ENCODE results near the gene MC2R. TPM values are rescaled to one million over a fixed set of nuclear protein-coding genes. Genes with fewer than 3 reads are reported as not detected.

MC2R gene
- total RNA-seq, 4 donors from 2014 or later: not detected

GRCh38 chr18:13917401-13917800 is 2.1 kb upstream of the MC2R start:
- no peak for DNase-seq
- no peak overlapping the region for H3K4me3 ChIP-seq
- no peaks in the 10 kb centered on the region for H3K4me1 ChIP-seq
- H3K9me3 ChIP-seq: no peaks in the 10 kb centered on the region
- intact Hi-C loops (cut with DNase I; ENCODE audit: low total_unique reads): no loop called here
- H3K27me3 ChIP-seq: no peaks in the 10 kb centered on the region
- no peaks in the 10 kb centered on the region for H3K36me3 ChIP-seq
- TF ChIP-seq POLR2A (IDR thresholded peaks at IDR 0.05) (no peak), CTCF (IDR thresholded peaks at IDR 0.05) (no peak)
- H3K27ac ChIP-seq: no peak overlapping the region

DNA sequence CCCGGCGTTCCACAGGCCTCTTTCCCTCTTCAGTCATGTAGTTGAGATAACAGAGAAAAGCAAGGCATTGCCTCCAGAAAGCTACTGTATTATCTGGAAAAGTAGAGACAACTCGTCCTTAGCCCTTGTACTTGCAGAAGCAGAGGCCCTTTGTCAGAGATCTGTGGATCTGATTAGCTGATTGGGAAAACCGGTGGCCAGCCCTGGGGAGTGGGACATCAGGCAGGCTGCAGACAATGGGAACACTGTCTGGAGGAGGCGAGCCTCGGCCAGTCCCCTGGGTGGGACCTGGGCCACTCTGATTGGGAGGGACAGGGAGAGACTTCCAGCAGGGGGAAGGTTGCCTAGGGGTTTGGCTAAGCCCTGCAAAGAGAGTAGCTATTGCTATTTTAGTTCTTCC is 1.2 kb upstream of the MC2R start:
- Histone ChIP-seq H3K4me1 (no peaks in the 10 kb centered on the region), H3K36me3 (no peaks in the 10 kb centered on the region), H3K27me3 (no peaks in the 10 kb centered on the region), H3K9me3 (no peaks in the 10 kb centered on the region), H3K27ac (no peak overlapping the region), H3K4me3 (no peak overlapping the region)
- intact Hi-C loops (cut with DNase I; ENCODE audit: low total_unique reads): no loop called here
- TF ChIP-seq POLR2A (IDR thresholded peaks at IDR 0.05): no peak
- TF ChIP-seq CTCF (IDR thresholded peaks at IDR 0.05): no peak
- DNase-seq: no peak

- no peaks in the 10 kb centered on the region for H3K36me3 ChIP-seq
- DNase-seq: no peak
- H3K27ac ChIP-seq: no peak overlapping the region
- H3K4me3 ChIP-seq: no peak overlapping the region
- no peaks in the 10 kb centered on the region for H3K9me3 ChIP-seq
- no peaks in the 10 kb centered on the region for H3K27me3 ChIP-seq
- no peak for TF ChIP-seq POLR2A (IDR thresholded peaks at IDR 0.05)
- TF ChIP-seq CTCF (IDR thresholded peaks at IDR 0.05): no peak
- intact Hi-C loops (cut with DNase I; ENCODE audit: low total_unique reads): no loop called here
- H3K4me1 ChIP-seq: no peaks in the 10 kb centered on the region
Observed at GRCh38 chr18:13915995-13916431, 677 bp upstream of the MC2R start.

- intact Hi-C loops (cut with DNase I; ENCODE audit: low total_unique reads): no loop called here
- Histone ChIP-seq H3K36me3 (no peaks in the 10 kb centered on the region), H3K27me3 (no peaks in the 10 kb centered on the region), H3K4me1 (no peaks in the 10 kb centered on the region), H3K4me3 (no peak overlapping the region), H3K9me3 (no peaks in the 10 kb centered on the region), H3K27ac (no peak overlapping the region)
- no peak for DNase-seq
- TF ChIP-seq CTCF (IDR thresholded peaks at IDR 0.05) (no peak), POLR2A (IDR thresholded peaks at IDR 0.05) (no peak)
Observed at GRCh38 chr18:13914756-13915155, 580 bp downstream of the MC2R start.

DNA sequence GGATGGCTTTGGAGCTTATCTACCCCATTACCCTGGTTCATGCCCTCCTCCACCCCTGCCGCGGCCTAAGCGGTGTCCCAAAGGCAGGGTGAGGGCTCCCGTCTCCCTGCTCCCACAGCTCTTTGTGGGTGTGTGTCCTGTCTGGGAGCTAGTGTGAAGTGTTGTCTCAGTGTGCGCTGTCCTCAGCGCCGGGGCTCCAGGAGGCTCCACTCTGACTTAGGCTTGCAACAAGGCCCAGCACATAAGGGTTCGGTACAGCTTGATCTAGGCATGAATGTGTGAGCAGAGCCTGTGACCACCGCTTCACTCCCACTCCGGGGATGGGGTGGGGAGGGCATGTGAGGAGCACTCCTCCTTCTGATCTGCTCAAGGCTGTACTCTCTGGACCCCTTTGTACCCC is 1.2 kb downstream of the MC2R start:
- no peak for DNase-seq
- no peaks in the 10 kb centered on the region for H3K27me3 ChIP-seq
- intact Hi-C loops (cut with DNase I; ENCODE audit: low total_unique reads): no loop called here
- H3K27ac ChIP-seq: no peak overlapping the region
- H3K36me3 ChIP-seq: no peaks in the 10 kb centered on the region
- TF ChIP-seq CTCF (IDR thresholded peaks at IDR 0.05) (no peak), POLR2A (IDR thresholded peaks at IDR 0.05) (no peak)
- H3K4me1 ChIP-seq: no peaks in the 10 kb centered on the region
- no peaks in the 10 kb centered on the region for H3K9me3 ChIP-seq
- H3K4me3 ChIP-seq: no peak overlapping the region

Data from uterus (tissue), 4 donors.